GM12878 (cell line): ENCODE results near the gene GRAMD1A. TPM values are rescaled to one million over a fixed set of nuclear protein-coding genes. Genes with fewer than 3 reads are reported as not detected.

Source experiments
- ATAC-seq: fragments of 200-7000 bp; cut with Tn5 transposase; 3 replicates; pipeline ENCODE4 v1.9.1; 2020; ENCODE audit warnings: mild to moderate bottlenecking, moderate library complexity
- BruUV-seq: library from RNA; stranded (reverse); fragments of 400-500 nt; replicated peaks from 2 replicates; lab custom pipeline; 2021; lab: Mats Ljungman, UMichigan
- CTCF ChIA-PET: fragments of 300-600 bp; sonication (Branson Sonifier 250); formaldehyde crosslinking; extraction: SDS; loops from one replicate; lab custom pipeline; 2021; ENCODE audit warnings: inconsistent platforms; lab: Yijun Ruan, JAX
- POLR2A ChIA-PET: fragments of 350-600 bp; formaldehyde crosslinking; extraction: SDS; loops from one replicate; lab custom pipeline; 2021; ENCODE audit warnings: inconsistent platforms; lab: Charles Lee
- RAD21 ChIA-PET: fragments of 300-600 bp; sonication (Branson Sonifier 250); formaldehyde crosslinking; loops from one replicate; lab custom pipeline; 2023; ENCODE audit warnings: antibody characterized with exemption; ENCODE audit not compliant: unreplicated experiment; lab: Charles Lee
- SMC1A ChIA-PET: fragments of 300-600 bp; sonication (Branson Sonifier 250); formaldehyde crosslinking; loops from one replicate; lab custom pipeline; 2023; ENCODE audit not compliant: unreplicated experiment, uncharacterized antibody; lab: Charles Lee
- DNase-seq: peaks from one replicate; pipeline ENCODE4 v3.0.0-alpha.2; 2011; ENCODE audit warnings: low read depth, low spot score
- FAIRE-seq: peaks from 3 replicates; lab custom pipeline; 2011; peaks lifted over from hg19 to GRCh38; lab: Jason Lieb, UNC
- H2AFZ ChIP-seq: 2 replicates; pipeline ENCODE4 v1.6.0; 2011; ENCODE audit warnings: low read depth, low read length, control low read depth; ENCODE audit not compliant: control insufficient read depth
- H3K27ac ChIP-seq: 2 replicates; pipeline ENCODE4 v1.5.1; 2011; ENCODE audit warnings: control low read depth; ENCODE audit not compliant: control insufficient read depth, insufficient read depth
- H3K27me3 ChIP-seq, 2 experiments: replicated peaks in 1 of 2; 2 replicates each; pipeline versions ENCODE4 v1.6.0 to v1.6.1; 2011; ENCODE audit warnings: low read length in 1 of 2; ENCODE audit not compliant: control insufficient read depth in 2 of 2, insufficient read depth in 2 of 2
- H3K36me3 ChIP-seq, 2 experiments: 2 replicates each; pipeline ENCODE4 v1.5.1; 2011; ENCODE audit warnings: low read length in 1 of 2; ENCODE audit not compliant: control insufficient read depth in 2 of 2, insufficient read depth in 2 of 2
- H3K4me1 ChIP-seq: 2 replicates; pipeline ENCODE4 v1.6.1; 2011; ENCODE audit warnings: mild to moderate bottlenecking, low read length, moderate library complexity, mixed read lengths; ENCODE audit not compliant: control insufficient read depth, insufficient read depth
- H3K4me2 ChIP-seq: 2 replicates; pipeline ENCODE4 v1.6.0; 2011; ENCODE audit warnings: control low read depth; ENCODE audit not compliant: control insufficient read depth, insufficient read depth
- H3K4me3 ChIP-seq: fragments of 200-600 bp; sonication (generic); 2 replicates; pipeline ENCODE4 v1.5.1; 2016
- H3K79me2 ChIP-seq: 2 replicates; pipeline ENCODE4 v1.6.0; 2011; ENCODE audit warnings: low read length; ENCODE audit not compliant: control insufficient read depth, insufficient read depth
- H3K9ac ChIP-seq: 2 replicates; pipeline ENCODE4 v1.8.0; 2011; ENCODE audit warnings: low read length, control low read depth, mixed read lengths; ENCODE audit not compliant: control insufficient read depth, insufficient read depth
- H3K9me3 ChIP-seq: replicated peaks from 3 replicates; pipeline ENCODE4 v1.5.1; 2011; ENCODE audit warnings: mild to moderate bottlenecking, low read length; ENCODE audit not compliant: control insufficient read depth, insufficient read depth
- H4K20me1 ChIP-seq: 2 replicates; pipeline ENCODE4 v1.6.0; 2011; ENCODE audit not compliant: control insufficient read depth, insufficient read depth
- BACH1 ChIP-seq: fragments of 450-650 bp; IDR thresholded peaks from 2 replicates; pipeline ENCODE4 v1.6.1; 2017; ENCODE audit warnings: mild to moderate bottlenecking, borderline replicate concordance
- CREM ChIP-seq: IDR thresholded peaks from 2 replicates; pipeline ENCODE4 v1.6.1; 2014; ENCODE audit warnings: antibody characterized with exemption, low read depth
- DPF2 ChIP-seq: fragments of 450-650 bp; IDR thresholded peaks from 2 replicates; pipeline ENCODE4 v1.6.1; 2017; ENCODE audit warnings: mild to moderate bottlenecking
- ESRRA ChIP-seq: IDR thresholded peaks from 2 replicates; pipeline ENCODE4 v1.6.1; 2012; ENCODE audit warnings: mild to moderate bottlenecking, low read length, improper control_type of control experiment
- HDAC6 ChIP-seq: fragments of 200-600 bp; sonication (generic); IDR thresholded peaks from one replicate; pipeline ENCODE4 v1.8.0; 2017; ENCODE audit warnings: antibody characterized with exemption; ENCODE audit not compliant: unreplicated experiment
- JUNB ChIP-seq: IDR thresholded peaks from 2 replicates; pipeline ENCODE4 v1.6.1; 2016; ENCODE audit warnings: antibody characterized with exemption, mild to moderate bottlenecking
- MTA2 ChIP-seq: fragments of 450-650 bp; IDR thresholded peaks from 2 replicates; pipeline ENCODE4 v1.6.1; 2016; ENCODE audit warnings: low read depth, mild to moderate bottlenecking, moderate library complexity
- MTA3 ChIP-seq: IDR thresholded peaks from 2 replicates; pipeline ENCODE4 v1.6.1; 2012; ENCODE audit warnings: low read length, inconsistent platforms, borderline replicate concordance
- NR2F1 ChIP-seq: fragments of 450-650 bp; conservative IDR thresholded peaks from 2 replicates; pipeline ENCODE4 v1.6.1; 2017; ENCODE audit warnings: mild to moderate bottlenecking
- NRF1 ChIP-seq: conservative IDR thresholded peaks from 2 replicates; pipeline ENCODE4 v1.6.1; 2011; ENCODE audit warnings: mild to moderate bottlenecking, low read depth, low read length, improper control_type of control experiment
- POLR2A ChIP-seq: IDR thresholded peaks from 2 replicates; pipeline ENCODE4 v1.6.1; 2011; ENCODE audit warnings: low read depth, mild to moderate bottlenecking, low read length
- RAD21 ChIP-seq: IDR thresholded peaks from 2 replicates; pipeline ENCODE4 v1.6.1; 2011; ENCODE audit warnings: mild to moderate bottlenecking, low read depth, low read length, moderate library complexity; ENCODE audit not compliant: insufficient read depth
- RFX5 ChIP-seq: IDR thresholded peaks from 2 replicates; pipeline ENCODE4 v1.6.1; 2011; ENCODE audit warnings: low read depth, low read length, improper control_type of control experiment
- SIN3A ChIP-seq: IDR thresholded peaks from 2 replicates; pipeline ENCODE4 v1.6.1; 2012; ENCODE audit warnings: low read depth, low read length, improper control_type of control experiment
- SIX5 ChIP-seq: IDR thresholded peaks from 2 replicates; pipeline ENCODE4 v1.6.1; 2011; ENCODE audit warnings: mild to moderate bottlenecking, low read depth, low read length, moderate library complexity; ENCODE audit not compliant: severe bottlenecking
- SREBF2 ChIP-seq: IDR thresholded peaks from 2 replicates; pipeline ENCODE4 v1.6.1; 2012; ENCODE audit warnings: mild to moderate bottlenecking, low read length
- SRF ChIP-seq, 2 experiments: IDR thresholded peaks; 2 replicates each; pipeline ENCODE4 v1.6.1; 2011; ENCODE audit warnings: low read depth in 2 of 2, low read length in 2 of 2, mild to moderate bottlenecking in 1 of 2, moderate library complexity in 1 of 2
- TCF3 ChIP-seq: IDR thresholded peaks from 2 replicates; pipeline ENCODE4 v1.6.1; 2012; ENCODE audit warnings: low read depth, mild to moderate bottlenecking, low read length, borderline replicate concordance; ENCODE audit not compliant: insufficient read depth
- WGBS: methylation state at CpG from one replicate; pipeline ENCODE4 v1.1.6; 2016; ENCODE audit warnings: low lambda C conversion rate; ENCODE audit not compliant: insufficient replicate concordance, insufficient coverage; ENCODE audit errors: missing lambda C conversion rate; 5-methylcytosine and 5-hydroxymethylcytosine counted together
- in situ Hi-C: fragments of 300-500 bp; cut with MboI; formaldehyde crosslinking; loops from 9 replicates; pipeline ENCODE4 v1.14.3; 2018; ENCODE audit warnings: mixed read lengths
- intact Hi-C: fragments of 100-400 bp; cut with micrococcal nuclease; formaldehyde crosslinking; loops from one replicate; pipeline ENCODE4 v1.14.2; 2022; ENCODE audit not compliant: unreplicated experiment
- polyA plus RNA-seq, 11 experiments: library from polyadenylated mRNA; depleted of rRNA in 4 of 11; unstranded in 6 of 11; stranded (reverse) in 5 of 11; fragments of >200 nt; fragmentation: Nextera tagmentation in 4 of 11; fragmentation: Illumina TruSeq in 1 of 11; extraction: Ambion mirVana in 4 of 11; extraction: Trizol in 1 of 11; gene quantifications; 1 replicate in 1 of 11; 2 replicates in 10 of 11; pipeline versions ENCODE4 v1.2.1 to v1.2.3, GENCODE V29; 2011 to 2016; ENCODE audit warnings: inconsistent platforms in 2 of 11, missing spikeins in 2 of 11, low read depth in 1 of 11
- total RNA-seq, 4 experiments: library from RNA; depleted of rRNA in 3 of 4; stranded (reverse); fragments of >200 nt in 3 of 4; fragmentation: Illumina TruSeq in 1 of 4; extraction: Trizol in 1 of 4; gene quantifications; 2 replicates each; pipeline versions ENCODE4 v1.2.1 to v1.2.3, GENCODE V29; 2013 to 2021
- TF ChIP-seq, protein P1 (sequence below): IDR thresholded peaks from 2 replicates; pipeline ENCODE4 v1.6.1; 2012; ENCODE audit warnings: low read length, inconsistent platforms
- TF ChIP-seq, protein P2 (sequence below): fragments of 450-650 bp; conservative IDR thresholded peaks from 2 replicates; pipeline ENCODE4 v1.6.1; 2017; ENCODE audit warnings: mild to moderate bottlenecking, moderate library complexity

GRAMD1A gene
- total and polyA plus RNA-seq, 10 of the 15 experiments (the other 5 are each of a cell fraction or from before 2014, with no cell fraction given): 0.79 to 73.6 (median 35.3) TPM

DNA sequence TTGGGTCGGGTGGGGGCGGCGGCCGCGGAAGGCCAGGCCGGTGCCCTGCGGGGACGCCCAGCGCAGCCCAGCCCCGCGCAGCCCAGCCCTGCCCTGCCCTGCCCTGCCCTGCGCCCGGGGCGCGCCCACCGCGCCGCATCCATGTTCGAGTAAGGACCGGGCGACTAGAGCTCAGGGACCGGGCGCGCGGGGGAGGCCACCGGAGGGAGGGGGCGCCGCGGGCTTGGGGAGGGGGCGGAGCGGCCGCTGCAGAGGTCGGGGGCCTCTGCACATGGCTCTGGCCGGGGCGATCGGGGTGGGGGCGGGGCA, 169 bp downstream of the GRAMD1A start:
- Histone ChIP-seq H3K9me3 (no peaks in the 10 kb centered on the region; the same call in 2 of the 3 replicates), H4K20me1 (peaks cover 6% of the 10 kb centered on the region; the same call in 1 of the 2 replicates), H3K79me2 (peaks cover 48% of the 10 kb centered on the region), H3K27ac (peak overlapping the region; percentile 86; the same call in 1 of the 2 replicates), H3K4me2 (0 out of 2 replicates have a peak overlapping the region, but pooled peaks have one; percentile 96), H3K27me3 (no peaks in the 10 kb centered on the region), H2AFZ (no peak overlapping the region; the same call in 1 of the 2 replicates), H3K9ac (peak overlapping the region; percentile 94; the same call in 1 of the 2 replicates), H3K4me3 (peak overlapping the region; percentile 95), H3K4me1 (peaks cover 43% of the 10 kb centered on the region), H3K36me3 (peaks cover 3 to 4% of the 10 kb centered on the region in 2 experiments; a peak in 3 of 4 replicates)
- ATAC-seq: no peak
- no TSS peak for BruUV-seq
- ChIA-PET POLR2A (interaction anchor here (0.7 to 4.7 kb wide), 2 partner anchors 10 to 18 kb away, joined by 8 to 38 read pairs; no protein-coding TSS in a partner anchor), RAD21 (interaction anchor here (1.4 to 3.5 kb wide), 2 partner anchors 11 to 28 kb away, joined by 3 to 33 read pairs; no protein-coding TSS in a partner anchor), CTCF (interaction anchor here (1.6 to 2.2 kb wide), 2 partner anchors 11 to 135 kb away, joined by 3 to 5 read pairs; partner anchors contain the start of gene LGI4), SMC1A (interaction anchor here (1.1 to 1.7 kb wide), 2 partner anchors 10 to 11 kb away, joined by 3 to 6 read pairs; no protein-coding TSS in a partner anchor)
- no peak for FAIRE-seq
- in situ Hi-C loops: no loop called here
- no peak for DNase-seq
- 0% methylated on average over 1 of the region's 37 CpGs for WGBS
- TF ChIP-seq MTA3 (no peak), TCF3 (0 out of 2 replicates have a peak, but pooled peaks have one; percentile 7), MTA2 (no peak), RFX5 (no peak), RAD21 (no peak), SRF (IDR thresholded peaks at IDR 0.05; ENCODE audit: low read depth in 2 of 2, low read length in 2 of 2) (no peak), CREM (no peak; the same call in 1 of the 2 replicates), POLR2A (peak; percentile 69), SREBF2 (no peak), BACH1 (peak; percentile 56; the same call in 1 of the 2 replicates), NR2F1 (peak; percentile 55), JUNB (no peak), NRF1 (no peak), SIN3A (no peak), SIX5 (no peak), ESRRA (no peak), DPF2 (no peak), HDAC6 (no peak)
- TF ChIP-seq, protein P1, sequence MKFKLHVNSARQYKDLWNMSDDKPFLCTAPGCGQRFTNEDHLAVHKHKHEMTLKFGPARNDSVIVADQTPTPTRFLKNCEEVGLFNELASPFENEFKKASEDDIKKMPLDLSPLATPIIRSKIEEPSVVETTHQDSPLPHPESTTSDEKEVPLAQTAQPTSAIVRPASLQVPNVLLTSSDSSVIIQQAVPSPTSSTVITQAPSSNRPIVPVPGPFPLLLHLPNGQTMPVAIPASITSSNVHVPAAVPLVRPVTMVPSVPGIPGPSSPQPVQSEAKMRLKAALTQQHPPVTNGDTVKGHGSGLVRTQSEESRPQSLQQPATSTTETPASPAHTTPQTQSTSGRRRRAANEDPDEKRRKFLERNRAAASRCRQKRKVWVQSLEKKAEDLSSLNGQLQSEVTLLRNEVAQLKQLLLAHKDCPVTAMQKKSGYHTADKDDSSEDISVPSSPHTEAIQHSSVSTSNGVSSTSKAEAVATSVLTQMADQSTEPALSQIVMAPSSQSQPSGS: no peak
- TF ChIP-seq, protein P2, sequence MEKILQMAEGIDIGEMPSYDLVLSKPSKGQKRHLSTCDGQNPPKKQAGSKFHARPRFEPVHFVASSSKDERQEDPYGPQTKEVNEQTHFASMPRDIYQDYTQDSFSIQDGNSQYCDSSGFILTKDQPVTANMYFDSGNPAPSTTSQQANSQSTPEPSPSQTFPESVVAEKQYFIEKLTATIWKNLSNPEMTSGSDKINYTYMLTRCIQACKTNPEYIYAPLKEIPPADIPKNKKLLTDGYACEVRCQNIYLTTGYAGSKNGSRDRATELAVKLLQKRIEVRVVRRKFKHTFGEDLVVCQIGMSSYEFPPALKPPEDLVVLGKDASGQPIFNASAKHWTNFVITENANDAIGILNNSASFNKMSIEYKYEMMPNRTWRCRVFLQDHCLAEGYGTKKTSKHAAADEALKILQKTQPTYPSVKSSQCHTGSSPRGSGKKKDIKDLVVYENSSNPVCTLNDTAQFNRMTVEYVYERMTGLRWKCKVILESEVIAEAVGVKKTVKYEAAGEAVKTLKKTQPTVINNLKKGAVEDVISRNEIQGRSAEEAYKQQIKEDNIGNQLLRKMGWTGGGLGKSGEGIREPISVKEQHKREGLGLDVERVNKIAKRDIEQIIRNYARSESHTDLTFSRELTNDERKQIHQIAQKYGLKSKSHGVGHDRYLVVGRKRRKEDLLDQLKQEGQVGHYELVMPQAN: no peak; the same call in 1 of the 2 replicates
- intact Hi-C loops: no loop called here
